A204.1 (cell line): ENCODE measurements around the gene MDN1.
"Not testable (repeated sequence)": the region's sequence is repeated elsewhere in the genome, so short reads cannot be mapped to it uniquely, and the experiment has no call there.

Experiments used
- FAIRE-seq: peaks from 2 replicates; lab custom pipeline; 2012; peaks lifted over from hg19 to GRCh38; lab: Jason Lieb, UNC

Gene MDN1

DNA sequence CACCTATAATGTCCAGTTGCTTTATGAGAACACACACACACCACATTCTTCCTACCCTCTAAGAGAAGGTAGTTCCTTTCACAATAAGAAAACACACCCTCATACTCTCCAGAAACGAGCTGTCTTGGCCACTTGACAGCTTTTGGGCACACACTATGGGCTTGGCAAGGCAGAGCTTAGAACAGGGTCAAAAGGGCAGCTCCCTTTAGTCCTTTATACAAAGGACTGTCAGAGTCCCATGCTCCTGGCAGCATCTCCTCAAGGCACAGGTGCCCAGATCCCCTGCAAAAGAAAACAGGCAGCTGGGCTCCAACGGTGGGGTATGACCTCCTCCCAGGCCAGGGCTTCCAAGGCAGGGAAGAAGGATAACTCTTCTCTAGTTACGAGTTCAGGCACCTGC, 176.2 kb downstream of the MDN1 start:
- no peak for FAIRE-seq

DNA sequence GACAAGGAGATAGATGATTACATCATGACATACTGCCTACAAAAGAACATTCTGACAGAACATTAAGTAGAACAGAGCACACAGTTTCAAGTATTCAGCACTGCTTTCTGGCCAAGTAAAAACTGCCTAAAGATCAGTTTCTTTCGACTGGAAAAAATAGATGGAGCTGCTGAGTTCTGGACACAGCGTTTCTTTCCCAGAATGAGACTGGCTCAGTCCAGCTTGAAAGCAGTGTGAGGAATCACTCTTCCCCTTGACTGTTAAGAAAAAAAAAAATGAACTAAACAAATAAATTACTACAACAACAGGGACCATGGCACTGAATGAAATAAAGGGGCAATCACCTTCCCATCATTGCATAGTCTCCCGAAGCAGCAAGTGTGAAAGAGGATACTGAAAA, 176.6 kb downstream of the MDN1 start:
- FAIRE-seq: no peak

DNA sequence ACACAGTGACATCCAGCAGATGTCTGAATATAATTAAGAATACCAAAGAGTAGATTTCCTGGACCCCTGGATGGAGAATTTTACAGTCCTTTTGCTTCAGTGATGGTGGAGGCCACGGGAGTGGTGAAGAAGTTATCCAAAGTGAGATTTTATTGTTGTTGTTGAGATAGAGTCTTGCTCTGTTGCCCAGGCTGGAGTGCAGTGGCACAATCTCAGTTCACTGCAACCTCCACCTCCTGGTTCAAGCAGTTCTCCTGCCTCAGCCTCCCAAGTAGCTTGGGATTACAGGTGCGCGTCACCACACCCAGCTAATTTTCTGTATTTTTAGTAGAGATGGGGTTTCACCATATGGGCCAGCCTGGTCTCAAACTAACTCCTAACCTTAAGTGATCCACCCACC, 178.0 kb downstream of the MDN1 start:
- FAIRE-seq: not testable (repeated sequence)

DNA sequence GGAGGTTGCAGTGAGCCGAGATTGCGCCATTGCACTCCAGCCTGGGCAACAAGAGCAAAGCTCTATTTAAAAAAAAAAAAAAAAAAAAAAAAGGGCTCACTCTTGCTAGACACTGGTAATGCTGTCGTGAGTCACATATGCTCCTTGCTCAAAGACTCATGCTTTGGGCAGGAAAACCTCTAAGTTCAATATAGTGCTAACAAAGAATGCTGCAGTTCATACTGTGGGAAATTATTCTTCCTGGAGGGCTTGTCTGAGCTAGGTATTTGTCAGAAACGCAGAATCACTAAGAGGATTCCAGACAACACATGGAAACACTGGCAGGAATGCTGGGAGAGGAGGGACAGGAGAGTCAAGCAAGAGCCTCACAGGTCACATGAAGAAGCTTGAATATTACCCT, 178.8 kb downstream of the MDN1 start:
- FAIRE-seq: no peak

DNA sequence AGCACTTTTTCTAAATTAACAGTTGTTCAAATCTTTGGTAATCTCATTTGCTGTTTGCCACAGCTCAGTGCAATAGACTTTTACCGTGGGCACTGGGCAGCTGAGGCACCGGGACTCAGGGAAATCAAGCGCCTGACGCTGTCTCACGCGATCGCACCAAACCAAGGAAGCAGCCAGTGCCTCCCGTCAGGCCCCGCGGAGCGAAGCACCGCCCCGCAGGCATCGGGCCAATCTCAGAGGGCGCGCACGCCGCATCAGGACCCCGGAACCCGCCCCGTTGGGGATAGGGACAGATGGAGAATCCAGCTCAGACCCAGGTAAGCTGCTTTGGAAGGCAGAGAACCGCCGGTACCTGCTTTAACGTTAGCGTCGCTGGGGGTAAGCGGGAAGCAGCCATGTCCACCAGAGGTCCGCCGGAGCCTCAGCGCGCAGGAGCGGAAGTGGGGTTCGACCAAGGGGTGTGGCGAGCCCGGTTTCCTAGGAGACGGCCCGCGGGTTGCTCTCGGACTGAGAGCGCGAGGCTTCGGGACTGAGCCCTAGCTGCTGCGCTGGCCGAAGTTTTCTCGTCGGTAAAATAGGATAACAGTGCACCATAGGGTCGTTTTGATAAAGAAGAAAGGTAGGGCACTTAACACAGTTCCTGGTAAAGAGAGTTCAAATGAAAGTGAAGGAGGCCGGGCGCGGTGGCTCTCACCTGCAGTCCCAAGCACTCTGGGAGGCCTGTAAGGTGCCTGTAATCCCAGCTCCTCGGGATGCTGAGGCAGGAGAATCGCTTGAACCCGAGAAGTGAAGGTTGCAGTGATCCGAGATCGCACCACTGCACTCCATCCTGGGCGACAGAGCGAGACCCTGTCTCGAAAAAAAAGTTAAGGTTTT, 181.0 kb downstream of the MDN1 start, which contains the start of gene LYRM2:
Gene LYRM2 (minus strand): TSS at position 428 of the 876 bp plus-strand sequence. CDS start 31 bp downstream, at position 397.
- FAIRE-seq: peak; percentile 53

DNA sequence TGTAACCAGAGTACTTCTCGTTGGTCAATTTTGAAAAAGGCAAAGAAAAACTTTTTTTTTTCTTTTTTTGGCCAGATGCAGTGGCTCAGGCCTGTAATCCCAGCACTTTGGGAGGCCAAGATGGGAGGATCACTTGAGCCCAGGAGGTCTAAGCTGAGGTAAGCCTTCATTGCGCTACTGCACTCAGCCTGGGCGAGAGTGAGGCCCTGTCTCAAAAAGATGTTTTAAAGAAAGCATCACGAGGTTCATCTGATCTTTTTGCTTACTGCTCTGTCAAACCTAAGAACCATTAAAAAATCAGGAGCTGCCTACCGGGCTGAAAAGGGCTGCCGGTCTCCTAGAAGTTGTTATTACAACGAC, 181.7 kb downstream of the MDN1 start:
- FAIRE-seq: no peak

DNA sequence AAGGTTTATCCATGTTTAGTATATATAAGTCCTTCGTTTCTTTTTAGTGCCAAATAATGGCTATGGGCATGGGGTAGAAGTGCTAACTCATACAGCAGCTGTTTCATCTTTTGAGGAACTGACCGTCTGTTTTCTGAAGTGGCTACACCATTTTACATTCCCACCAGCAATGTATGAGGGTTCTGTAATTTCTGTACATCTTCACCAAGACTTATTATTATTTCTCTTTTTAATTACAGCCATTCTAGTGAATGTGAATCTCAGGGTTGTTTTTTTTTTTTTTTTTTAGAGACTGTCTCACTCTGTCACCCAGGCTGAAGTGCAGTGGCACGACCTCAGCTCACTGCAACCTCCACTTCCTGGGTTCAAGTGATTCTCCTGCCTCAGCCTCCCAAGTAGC, 183.2 kb downstream of the MDN1 start:
- not testable (repeated sequence) for FAIRE-seq

DNA sequence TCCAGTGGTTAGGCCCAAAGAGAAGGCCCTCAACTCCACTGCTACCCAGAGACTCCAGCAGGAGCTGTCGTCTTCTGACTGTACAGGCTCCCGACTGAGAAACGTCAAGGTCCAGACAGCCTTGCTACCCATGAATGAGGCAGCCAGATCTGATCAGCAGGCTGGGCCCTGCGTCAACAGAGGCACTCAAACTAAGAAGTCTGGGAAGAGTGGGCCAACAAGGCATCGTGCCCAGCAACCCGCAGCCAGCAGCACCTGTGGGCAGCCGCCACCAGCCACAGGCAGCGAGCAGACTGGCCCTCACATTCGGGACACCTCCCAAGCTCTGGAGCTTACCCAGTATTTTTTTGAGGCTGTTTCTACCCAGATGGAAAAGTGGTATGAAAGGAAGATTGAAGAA, 189.1 kb downstream of the MDN1 start:
- no peak for FAIRE-seq

DNA sequence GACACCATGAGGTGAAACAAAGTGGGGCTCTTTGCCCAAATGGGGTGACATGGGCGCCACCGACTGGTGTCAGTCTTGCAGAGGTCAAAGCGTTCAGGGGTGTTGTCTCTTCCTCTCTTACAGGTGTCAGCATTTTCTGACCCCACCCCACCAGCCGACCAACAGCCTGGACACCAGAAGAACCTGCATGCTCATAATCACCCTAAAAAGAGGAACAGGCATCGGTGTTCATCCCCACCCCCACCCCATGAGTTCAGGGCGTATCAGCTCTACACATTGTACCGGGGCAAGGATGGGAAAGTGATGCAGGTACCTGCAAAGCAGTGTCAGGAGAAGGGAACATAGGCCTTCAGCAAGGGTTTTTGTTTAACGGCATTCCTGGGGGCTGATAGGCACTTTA, 195.8 kb downstream of the MDN1 start:
- FAIRE-seq: no peak

DNA sequence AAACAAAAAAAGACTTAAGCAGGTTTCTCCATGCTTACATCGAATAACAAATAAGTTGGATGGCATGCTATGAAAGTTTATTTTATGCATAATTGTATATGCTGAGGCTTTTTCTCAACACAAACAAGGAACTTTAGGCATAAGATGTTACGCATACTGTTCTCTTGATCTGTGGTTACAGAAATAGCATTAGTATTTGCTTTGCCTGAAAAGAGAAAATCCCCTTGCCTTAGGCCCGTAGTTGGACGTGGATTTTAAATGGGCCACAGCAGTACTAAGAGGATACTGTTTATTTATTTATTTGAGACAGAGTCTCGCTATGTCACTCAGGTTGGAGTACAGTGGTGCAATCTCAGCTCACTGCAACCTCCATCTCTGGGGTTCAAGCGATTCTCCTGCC, 200.0 kb downstream of the MDN1 start:
- FAIRE-seq: no peak

DNA sequence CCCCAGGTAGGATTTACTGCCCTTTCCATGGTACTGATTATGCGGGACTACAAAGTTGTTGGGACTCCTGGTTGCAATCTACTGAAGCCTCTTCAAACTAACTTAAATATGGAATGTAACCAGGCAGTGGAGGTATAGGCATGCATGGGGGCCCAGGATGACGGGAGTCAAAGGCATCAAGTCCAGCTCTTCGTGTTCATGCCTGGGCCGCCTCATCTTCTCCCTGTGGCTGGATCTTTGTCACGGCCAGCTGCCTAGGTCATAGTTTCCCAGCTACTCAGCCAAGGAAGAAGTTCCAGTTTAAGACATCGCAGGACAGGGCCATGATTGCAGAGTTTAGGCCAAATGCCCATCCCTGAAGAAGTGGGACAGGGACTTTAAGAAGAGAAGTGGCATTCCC, 201.6 kb downstream of the MDN1 start:
- FAIRE-seq: no peak

DNA sequence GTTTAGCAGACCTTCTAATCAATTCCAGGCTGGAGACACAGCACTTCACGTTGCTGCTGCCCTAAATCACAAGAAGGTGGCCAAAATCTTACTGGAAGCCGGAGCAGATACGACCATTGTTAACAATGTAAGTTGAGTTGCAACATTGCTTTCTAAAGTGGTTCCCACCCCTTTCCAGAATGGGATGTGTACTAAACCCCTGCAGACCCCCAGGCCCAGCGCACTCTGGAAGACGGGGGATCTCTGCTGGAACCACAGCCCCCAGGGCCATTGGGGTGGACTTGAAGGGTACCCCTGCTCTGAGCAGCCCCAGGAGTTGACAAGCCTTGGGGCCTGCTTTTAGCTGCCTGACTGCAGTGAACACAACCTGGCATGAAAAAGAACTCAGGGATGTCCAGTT, 203.1 kb downstream of the MDN1 start:
- no peak for FAIRE-seq

DNA sequence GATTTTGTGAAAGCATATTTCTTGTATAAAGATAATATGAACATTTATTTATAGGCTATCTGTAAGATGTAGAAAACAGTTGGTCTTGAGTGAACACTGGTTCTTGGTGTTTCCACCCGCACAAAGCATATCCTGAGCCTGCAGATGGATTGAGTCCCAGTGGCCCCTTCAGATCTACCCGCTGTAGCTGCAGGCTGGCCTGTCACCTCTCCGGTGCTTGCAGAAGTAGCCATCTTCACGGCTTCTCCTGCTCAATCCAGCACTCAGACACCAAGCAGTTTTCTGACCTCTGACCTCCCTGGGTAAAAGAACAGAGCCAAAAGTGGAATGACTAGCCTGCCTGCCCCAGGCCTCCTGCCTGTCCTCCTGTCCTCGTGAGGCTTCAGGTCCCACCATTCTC, 203.7 kb downstream of the MDN1 start:
- no peak for FAIRE-seq

DNA sequence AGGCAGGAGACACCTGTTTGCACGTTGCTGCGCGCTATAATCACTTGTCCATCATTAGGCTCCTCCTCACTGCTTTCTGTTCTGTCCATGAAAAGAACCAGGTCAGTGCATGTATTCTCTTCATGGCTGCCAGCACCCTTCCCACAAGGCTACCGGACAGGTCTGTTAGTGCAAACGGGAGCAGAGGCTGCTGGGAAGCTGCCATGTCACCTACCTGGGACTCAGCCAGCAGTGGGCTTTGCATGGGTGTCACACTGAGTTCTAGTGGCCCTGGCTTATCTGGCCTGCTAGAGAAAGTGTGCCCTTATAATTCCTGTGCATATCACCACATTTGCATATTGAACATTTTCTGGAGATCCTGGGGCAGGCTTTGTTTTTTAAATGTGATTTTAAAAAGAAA, 205.8 kb downstream of the MDN1 start:
- no peak for FAIRE-seq

DNA sequence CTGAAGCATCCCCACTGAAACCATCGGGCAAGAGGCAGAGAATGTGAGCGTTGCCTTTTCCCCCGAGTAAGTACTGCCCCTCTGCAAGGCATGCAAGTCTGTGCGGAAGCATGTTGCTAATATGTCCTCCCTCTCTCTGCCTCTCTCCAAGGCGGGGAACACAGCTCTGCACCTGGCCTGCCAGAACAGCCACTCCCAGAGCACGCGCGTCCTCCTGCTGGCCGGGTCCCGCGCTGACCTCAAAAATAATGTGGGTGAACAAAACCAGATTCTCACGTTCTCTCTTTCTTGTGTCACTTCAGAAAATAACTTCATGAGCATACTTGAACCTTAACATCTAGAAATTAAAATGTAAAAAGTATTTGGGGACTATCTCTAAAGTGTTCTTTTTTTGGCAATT, 207.5 kb downstream of the MDN1 start:
- FAIRE-seq: no peak

DNA sequence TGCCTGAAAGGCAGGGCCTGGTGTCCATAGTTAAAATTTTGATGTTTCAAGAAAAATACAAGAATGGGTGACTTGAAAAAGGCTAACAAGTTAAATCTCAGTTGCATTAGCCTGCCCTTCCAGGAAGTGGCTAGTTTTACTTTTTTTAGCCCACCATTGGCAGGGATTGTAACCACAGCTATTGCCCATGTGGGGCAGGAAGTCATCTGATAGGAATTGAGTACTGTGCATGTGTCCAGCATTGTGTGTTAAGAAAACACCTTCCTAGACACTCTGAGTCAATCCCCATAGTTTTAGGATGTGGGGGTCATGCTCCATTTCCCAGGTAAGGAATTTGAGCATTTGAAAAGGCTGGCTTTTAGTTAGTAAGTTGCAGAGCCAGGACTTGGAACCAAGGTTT, 207.9 kb downstream of the MDN1 start:
- no peak for FAIRE-seq

DNA sequence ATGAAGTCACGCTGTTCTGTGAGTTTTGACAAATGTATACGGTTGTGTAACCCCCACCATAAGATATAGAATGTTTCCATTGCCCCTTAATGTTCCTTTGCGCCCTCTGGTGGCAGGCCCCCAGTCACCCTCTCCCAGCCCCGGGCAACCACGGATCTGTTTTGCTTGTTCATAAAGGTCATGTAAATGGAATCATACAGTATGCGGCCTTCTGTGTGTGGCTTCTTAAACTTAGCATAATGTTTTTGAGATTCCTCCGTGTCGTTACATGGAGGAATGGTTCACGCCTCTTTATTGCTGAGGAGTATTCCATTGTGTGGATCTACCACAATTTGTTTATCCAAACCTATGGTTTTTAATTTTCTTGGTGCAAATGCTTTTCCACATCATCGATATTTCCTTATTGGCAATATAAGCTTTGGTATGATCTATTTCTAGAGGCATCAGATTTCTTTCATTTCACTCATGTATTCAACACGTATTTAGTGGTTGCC, 209.4 kb downstream of the MDN1 start:
- no peak for FAIRE-seq

DNA sequence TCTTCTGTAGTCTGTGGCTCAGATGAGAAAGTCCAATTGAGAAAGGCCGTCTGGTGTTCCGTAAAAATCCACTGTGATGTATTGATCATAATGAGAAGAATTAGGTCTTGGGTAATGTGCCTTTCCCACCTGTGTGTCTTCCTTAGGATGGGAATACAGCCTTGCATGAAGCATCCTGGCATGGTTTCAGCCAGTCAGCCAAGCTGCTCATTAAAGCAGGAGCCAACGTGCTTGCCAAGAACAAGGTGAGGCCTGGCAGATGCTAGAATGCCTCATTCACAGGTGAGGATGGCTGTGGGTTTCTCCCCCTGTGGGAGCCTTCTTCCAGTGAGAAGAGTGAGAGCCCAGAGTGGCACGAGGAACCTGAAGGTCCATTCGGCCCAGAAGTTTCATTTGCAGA, 213.7 kb downstream of the MDN1 start:
- no peak for FAIRE-seq

DNA sequence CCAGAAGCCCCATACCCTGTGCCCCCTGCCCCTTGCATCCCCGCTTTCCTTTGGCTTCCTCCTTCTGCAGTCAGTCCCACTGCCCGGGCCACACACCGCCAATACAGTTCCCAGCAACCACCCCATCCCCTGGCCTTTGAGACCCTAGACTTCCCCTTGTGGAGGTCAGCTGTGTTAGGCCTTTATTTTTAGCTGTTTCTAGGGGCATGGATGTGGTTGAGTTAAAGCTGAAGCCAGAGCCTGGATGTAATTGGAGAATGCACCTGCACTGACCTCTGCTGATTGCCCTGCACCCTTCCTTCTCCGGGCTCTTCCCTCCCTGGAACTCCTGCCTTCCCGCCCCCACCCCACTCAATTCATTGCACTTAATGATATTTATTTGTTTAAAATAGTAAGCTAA, 214.9 kb downstream of the MDN1 start:
- FAIRE-seq: no peak

DNA sequence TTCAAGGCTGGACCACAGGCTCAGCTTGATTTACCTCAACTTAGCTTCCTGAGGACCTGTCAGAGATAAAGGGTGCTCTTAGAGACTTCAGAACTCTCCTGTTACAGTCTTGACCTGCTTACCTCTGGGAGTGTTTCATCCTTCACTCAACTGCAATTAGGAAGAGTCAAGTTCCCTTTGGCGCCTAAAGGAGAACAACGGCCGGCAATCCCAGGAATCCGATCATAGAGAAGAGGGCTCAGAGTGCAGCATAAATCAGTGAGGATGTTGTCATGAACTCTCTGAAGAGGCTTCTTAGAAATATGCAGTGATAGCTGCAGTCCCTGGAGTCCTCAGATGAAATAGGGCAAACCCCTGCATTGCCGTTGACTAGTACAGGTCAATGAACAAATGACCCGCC, 217.4 kb downstream of the MDN1 start:
- no peak for FAIRE-seq

DNA sequence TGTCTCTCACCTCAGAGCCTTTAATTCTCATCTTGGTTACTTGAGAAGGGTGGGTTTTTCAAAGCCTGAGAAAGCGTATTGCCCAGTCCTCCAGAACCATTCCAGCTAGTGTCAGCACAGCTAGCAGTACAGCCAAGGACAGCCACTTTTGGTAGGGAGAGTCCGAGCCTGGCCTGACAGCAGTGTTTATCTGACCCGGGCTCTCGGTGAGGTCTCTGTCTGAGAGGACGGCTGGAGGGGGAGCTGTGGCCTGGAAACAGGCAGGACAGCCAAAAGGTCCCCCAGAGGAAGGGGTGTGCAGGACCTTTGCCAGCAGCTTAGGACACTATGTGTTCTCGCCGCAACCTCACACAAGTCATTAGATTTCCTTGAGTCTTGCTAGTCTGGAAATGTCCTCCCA, 219.9 kb downstream of the MDN1 start:
- FAIRE-seq: no peak

DNA sequence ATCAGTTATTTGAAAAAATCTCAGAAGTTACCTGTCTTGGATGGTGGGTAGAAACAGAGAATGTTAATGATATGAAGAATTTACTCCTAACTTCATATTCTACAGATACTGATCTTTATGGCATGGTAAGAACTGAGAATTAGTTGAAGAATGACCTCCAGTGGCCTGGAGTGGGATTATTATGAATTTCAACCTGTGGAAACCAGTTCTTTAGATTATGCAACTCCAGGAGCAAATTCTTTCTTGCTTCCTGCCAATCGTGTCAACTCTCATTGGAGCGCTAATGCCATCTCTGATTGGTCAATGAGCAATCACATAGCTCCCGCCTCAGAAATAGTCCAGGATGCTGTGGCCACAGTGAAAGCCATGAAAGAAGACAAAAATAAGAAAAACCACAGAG, 221.6 kb downstream of the MDN1 start:
- peak; percentile 86 for FAIRE-seq

DNA sequence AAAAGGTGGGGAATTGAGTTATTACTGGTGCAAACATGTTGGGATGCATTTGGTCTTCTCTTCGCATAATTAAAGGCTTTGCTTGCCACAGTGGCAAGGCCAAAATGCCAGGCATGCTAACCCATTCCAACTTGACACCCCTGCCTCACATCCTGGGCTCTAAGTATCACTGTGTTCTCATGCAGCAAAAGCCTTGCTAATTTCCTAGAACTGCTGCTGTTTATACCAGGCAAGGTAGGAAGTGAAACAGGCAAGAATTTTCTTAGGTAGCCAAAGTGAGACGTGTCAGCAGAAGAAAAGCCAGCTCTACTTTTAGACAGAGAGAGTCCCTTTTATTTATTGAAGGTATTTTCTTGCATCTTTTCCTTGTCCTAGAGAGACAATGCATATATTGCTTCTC, 222.2 kb downstream of the MDN1 start:
- no peak for FAIRE-seq

DNA sequence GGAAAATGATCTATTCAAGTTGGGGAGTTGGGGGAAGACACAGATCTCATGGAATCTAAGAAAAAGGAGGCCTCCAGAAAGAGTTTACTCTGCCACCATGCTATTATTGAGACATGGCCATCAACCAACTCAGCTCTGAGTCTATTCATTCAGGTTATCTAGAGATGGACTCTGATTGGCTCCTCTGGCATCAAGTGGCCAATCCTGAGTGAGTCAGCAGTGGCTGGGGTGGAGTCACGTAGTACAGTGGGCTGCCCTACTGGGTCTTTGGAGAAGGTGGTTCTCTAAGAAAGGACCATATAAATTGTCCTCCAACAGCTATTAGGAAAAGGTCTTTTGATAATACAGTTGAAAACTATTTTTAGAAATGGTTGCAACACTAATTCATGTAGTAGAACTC, 223.1 kb downstream of the MDN1 start:
- no peak for FAIRE-seq
